Mucosa of descending colon (tissue), 3 donors: ENCODE data around the gene FAM168A. TPM values are rescaled to one million over a fixed set of nuclear protein-coding genes. Genes with fewer than 3 reads are reported as not detected.
"Not testable (repeated sequence)": the region's sequence is repeated elsewhere in the genome, so short reads cannot be mapped to it uniquely, and the experiment has no call there.

ENCODE experiments used
- ATAC-seq: fragments of 200-7000 bp; cut with Tn5 transposase; one replicate; pipeline ENCODE4 v1.9.1; 2020; ENCODE audit warnings: mild to moderate bottlenecking, moderate library complexity
- DNase-seq, 3 donors: peaks; one replicate each; pipeline ENCODE4 v3.0.0-alpha.2; 2020
- H3K36me3 ChIP-seq: fragments of 200-600 bp; one replicate; pipeline ENCODE4 v1.8.0; 2021; ENCODE audit warnings: low read depth, mild to moderate bottlenecking
- H3K4me1 ChIP-seq: fragments of 200-600 bp; one replicate; pipeline ENCODE4 v1.8.0; 2021; ENCODE audit warnings: low read depth, mild to moderate bottlenecking
- H3K4me3 ChIP-seq: fragments of 200-600 bp; one replicate; pipeline ENCODE4 v1.8.0; 2021; ENCODE audit warnings: mild to moderate bottlenecking
- H3K9me3 ChIP-seq: fragments of 200-600 bp; one replicate; pipeline ENCODE4 v1.8.0; 2021; ENCODE audit warnings: mild to moderate bottlenecking
- CTCF ChIP-seq: fragments of 200-600 bp; IDR thresholded peaks from one replicate; pipeline ENCODE4 v1.8.0; 2022; ENCODE audit warnings: antibody characterized with exemption, mild to moderate bottlenecking
- intact Hi-C, 2 donors: fragments of 100-400 bp; cut with DNase I in 1 of 2; cut with micrococcal nuclease in 1 of 2; formaldehyde crosslinking; loops; one replicate each; pipeline versions ENCODE4 v1.11.0 to v1.11.1; 2022; cut with DNase I, micrococcal nuclease
- total RNA-seq, 3 donors: library from RNA; stranded (reverse); fragmentation: NEBNext Ultra II Directional in 2 of 3; extraction: Animal tissue kit (Norgen Biotek cat#: 25700) in 2 of 3; gene quantifications; one replicate each; pipeline versions ENCODE4 v1.2.1 to v1.2.4, GENCODE V29; 2021 to 2023
- donor health status: DM: no; HTN: no; CAD: no; lungs with moderate emphysema.
- donor health status: DM: no; HTN: no; CAD: no.
- donor health status: DM: no; HTN: yes; CAD: no.

FAM168A gene
- total RNA-seq, 3 donors from 2014 or later: 16.6 to 46.4 (median 19.9) TPM

DNA sequence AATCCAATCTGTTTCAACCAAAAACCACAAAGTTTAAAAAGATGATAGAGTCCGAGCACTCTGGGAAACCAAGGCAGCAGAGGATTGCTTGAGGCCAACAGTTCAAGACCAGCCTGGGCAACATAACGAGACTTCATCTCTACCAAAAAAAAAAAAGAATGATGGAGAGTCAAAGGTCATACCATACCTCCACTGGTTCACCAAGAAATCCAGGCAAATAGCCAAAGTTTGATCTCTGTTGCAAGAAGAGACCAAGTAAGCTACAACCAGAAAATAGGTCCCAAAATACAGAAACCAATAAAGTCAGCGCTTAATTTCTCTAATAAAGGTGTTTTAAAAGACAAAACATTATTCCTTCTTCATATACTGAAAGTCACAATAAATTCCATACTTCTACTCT, 13.1 kb downstream of the FAM168A start:
- no peak for TF ChIP-seq CTCF
- Histone ChIP-seq H3K9me3 (no peaks in the 10 kb centered on the region), H3K4me1 (no peaks in the 10 kb centered on the region), H3K36me3 (no peaks in the 10 kb centered on the region), H3K4me3 (no peak overlapping the region)
- no peak for DNase-seq
- no peak for ATAC-seq
- intact Hi-C loops: no loop called here

- DNase-seq: no peak
- H3K4me3 ChIP-seq: no peak overlapping the region
- no peak for TF ChIP-seq CTCF
- intact Hi-C loops: no loop called here
- H3K9me3 ChIP-seq: no peaks in the 10 kb centered on the region
- H3K4me1 ChIP-seq: no peaks in the 10 kb centered on the region
- peak; percentile 31 for ATAC-seq
- no peaks in the 10 kb centered on the region for H3K36me3 ChIP-seq
These were observed 15.3 kb downstream of the FAM168A start for GRCh38 chr11:73582653-73583052.

DNA sequence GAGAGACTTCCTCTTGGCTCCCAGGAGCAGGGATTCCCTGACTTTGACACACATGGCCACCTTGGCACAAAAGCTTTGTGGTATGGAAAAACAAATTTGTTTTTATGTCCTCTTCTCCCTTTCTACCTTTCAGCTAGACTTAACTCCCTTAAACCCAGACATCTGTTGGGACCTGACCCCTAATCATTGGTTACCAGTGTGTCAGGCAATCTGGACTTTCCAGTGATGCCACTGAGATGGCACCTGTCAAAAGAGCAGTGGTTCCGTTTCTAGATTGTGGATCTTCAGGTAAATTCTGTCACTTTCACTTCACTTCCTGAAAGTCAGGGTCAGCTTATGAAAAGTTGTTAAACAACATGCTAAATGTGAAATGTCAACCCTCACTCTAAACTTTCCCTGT, 17.2 kb downstream of the FAM168A start:
- H3K36me3 ChIP-seq, intact Hi-C loops, ATAC-seq, H3K4me3 ChIP-seq, DNase-seq, H3K9me3 ChIP-seq, H3K4me1 ChIP-seq: not testable (repeated sequence)

- no peak for DNase-seq
- H3K4me3 ChIP-seq: no peak overlapping the region
- intact Hi-C loops: no loop called here
- H3K9me3 ChIP-seq: no peaks in the 10 kb centered on the region
- H3K36me3 ChIP-seq: no peaks in the 10 kb centered on the region
- H3K4me1 ChIP-seq: no peaks in the 10 kb centered on the region
- no peak for TF ChIP-seq CTCF
- ATAC-seq: no peak
These were observed 18.1 kb downstream of the FAM168A start for GRCh38 chr11:73579641-73580434.

- DNase-seq (no peak), ATAC-seq (no peak)
- H3K4me3 ChIP-seq: no peak overlapping the region
- H3K9me3 ChIP-seq: no peaks in the 10 kb centered on the region
- H3K36me3 ChIP-seq: no peaks in the 10 kb centered on the region
- no peak for TF ChIP-seq CTCF
- intact Hi-C loops: no loop called here
- H3K4me1 ChIP-seq: no peaks in the 10 kb centered on the region
These were observed 19.2 kb downstream of the FAM168A start for GRCh38 chr11:73578592-73579185.

DNA sequence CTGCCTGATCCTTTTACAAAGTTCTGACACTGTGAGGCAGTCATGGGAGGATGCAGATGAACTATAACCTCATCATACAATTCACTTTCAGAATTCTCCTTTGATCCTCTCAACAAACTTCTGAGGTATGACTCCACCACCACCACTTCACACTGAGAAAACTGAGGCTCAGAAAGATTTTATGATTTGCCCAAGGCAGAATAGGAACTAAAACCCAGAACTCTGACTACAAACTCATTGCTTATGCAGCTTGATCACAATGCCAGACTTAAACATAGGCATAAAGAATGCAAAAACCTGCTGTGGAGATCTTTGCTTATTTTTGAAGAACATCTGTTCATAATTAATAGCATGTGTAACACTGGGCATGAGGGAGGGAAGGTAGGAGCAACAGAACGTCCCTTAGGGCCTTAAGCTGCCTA, 20.4 kb downstream of the FAM168A start:
- H3K9me3 ChIP-seq: no peaks in the 10 kb centered on the region
- no peaks in the 10 kb centered on the region for H3K36me3 ChIP-seq
- no peak overlapping the region for H3K4me3 ChIP-seq
- no peak for TF ChIP-seq CTCF
- intact Hi-C loops: no loop called here
- no peaks in the 10 kb centered on the region for H3K4me1 ChIP-seq
- no peak for ATAC-seq
- DNase-seq: no peak
